T-helper 1 cell treated with Interleukin-12 subunit alpha and Interleukin-12 subunit beta and Interleukin-4 antibody, amounts not matched to agents 30 μg/mL and 1 μg/mL, for 36 hours (primary cell): ENCODE results near the gene POFUT2.
A peak's percentile ranks its signal among the peaks of the same experiment; 100 is the strongest.

Experiments
- H3K27ac Mint-ChIP-seq: one replicate; pipeline ENCODE4 v1.8.0; 2021; ENCODE audit warnings: mild to moderate bottlenecking, mixed read lengths
- H3K27me3 Mint-ChIP-seq: one replicate; pipeline ENCODE4 v1.8.0; 2021; ENCODE audit warnings: low read depth, mixed read lengths
- H3K36me3 Mint-ChIP-seq: one replicate; pipeline ENCODE4 v1.8.0; 2021; ENCODE audit warnings: low read depth, mixed read lengths
- H3K4me1 Mint-ChIP-seq: one replicate; pipeline ENCODE4 v1.8.0; 2021; ENCODE audit warnings: low read depth, mixed read lengths
- H3K4me3 Mint-ChIP-seq: one replicate; pipeline ENCODE4 v1.8.0; 2021; ENCODE audit warnings: mild to moderate bottlenecking, moderate library complexity, mixed read lengths
- H3K9me3 Mint-ChIP-seq: one replicate; pipeline ENCODE4 v1.8.0; 2021; ENCODE audit warnings: mixed read lengths

The POFUT2 gene

DNA sequence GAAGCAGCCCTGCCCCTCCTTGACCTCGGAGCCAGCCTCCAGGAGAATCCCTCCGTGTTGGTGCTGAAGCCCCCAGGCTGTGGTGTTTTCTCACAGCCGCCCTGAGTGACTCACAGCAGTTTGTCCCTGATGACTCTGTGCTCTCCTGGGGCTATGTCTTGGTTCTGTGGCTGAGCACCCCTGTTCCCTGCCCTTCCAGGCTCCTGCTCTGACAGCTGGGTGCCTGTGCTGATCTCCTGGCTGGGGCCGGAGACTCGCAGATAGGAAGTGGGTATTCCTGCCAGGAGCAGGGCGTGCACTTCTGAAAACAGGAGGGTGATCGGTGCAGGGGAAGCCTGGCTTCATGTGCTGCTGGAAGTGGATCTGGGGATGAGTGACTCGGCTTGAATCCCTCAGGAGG is 34.5 kb downstream of the POFUT2 start:
- Mint-ChIP-seq H3K9me3 (no peaks in the 10 kb centered on the region), H3K4me3 (no peak overlapping the region), H3K27me3 (peaks cover 43% of the 10 kb centered on the region), H3K36me3 (no peaks in the 10 kb centered on the region), H3K4me1 (peaks cover 5% of the 10 kb centered on the region), H3K27ac (no peak overlapping the region)

DNA sequence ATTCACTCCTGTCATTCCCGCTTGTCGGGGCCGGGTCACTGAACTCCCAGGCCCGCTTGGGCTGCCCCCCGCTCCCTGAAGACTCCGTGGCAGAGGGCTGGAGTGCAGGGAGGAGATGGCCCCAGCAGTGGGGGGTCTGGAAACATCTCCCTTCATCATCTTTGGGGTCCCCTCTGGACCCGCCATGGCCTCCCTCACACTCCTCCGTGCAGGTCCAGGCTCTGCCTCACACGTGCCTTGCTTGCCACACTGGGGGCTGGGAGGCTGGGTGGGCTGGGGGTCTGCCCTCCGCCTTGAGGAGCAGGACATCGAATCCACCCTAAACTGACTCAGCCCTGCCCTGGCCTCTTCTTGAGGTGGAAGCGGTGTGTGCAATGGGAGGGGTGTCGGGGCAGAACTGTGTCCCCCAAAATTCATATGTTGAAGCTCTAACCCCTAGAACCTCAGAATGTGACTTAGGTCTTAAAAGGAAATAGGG is 35.2 kb downstream of the POFUT2 start:
- H3K9me3 Mint-ChIP-seq, result no peaks in the 10 kb centered on the region
- H3K27me3 Mint-ChIP-seq, result peaks cover 49% of the 10 kb centered on the region

DNA sequence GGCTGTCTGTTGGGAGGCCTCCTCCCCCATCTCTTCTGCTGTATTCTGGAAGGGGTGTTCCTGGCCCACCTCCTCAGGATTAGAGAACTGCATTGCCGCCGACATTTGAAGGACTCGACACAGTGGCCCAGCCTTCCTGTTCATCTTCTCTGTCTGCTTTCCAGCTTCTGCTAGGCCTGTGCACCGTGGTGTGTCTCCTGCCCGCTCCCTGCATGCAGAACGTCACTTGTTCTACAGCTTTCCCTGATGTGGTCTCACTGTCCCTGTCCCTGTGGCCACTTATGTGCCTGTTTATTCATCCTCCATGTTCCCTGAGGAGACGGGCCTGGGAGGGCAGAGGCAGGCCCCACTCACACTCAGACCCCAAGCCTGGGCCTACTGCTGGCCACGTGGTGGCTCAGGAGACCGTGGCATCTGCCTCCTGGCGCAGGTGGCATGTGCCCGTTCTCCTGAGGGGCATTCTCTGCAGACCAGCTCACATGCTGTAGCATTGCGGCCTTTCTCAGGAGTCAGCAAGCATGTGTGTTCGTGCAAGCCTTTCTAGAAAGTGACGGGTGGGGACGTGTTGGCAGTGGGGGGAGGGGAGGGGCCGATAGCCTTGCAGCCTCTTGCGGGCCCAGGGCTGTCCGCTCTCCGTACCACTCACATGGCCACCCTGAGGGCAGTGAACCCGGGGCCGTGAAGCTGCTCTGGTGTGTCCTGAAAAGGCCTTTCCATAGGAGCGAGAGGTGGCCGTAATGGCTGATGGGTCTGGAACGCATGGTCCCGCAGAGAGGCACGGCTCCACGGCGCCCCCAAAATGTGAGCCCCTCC is 35.9 kb downstream of the POFUT2 start:
- no peaks in the 10 kb centered on the region for H3K9me3 Mint-ChIP-seq
- H3K4me1 Mint-ChIP-seq, result peaks cover 3% of the 10 kb centered on the region
- no peak overlapping the region for H3K4me3 Mint-ChIP-seq
- no peaks in the 10 kb centered on the region for H3K36me3 Mint-ChIP-seq
- H3K27ac Mint-ChIP-seq, result no peak overlapping the region
- H3K27me3 Mint-ChIP-seq, result peaks cover 51% of the 10 kb centered on the region

More for the DNA sequence above, 35.2 kb downstream of the POFUT2 start:
- H3K4me1 Mint-ChIP-seq, result peaks cover 5% of the 10 kb centered on the region
- no peak overlapping the region for H3K27ac Mint-ChIP-seq
- no peaks in the 10 kb centered on the region for H3K36me3 Mint-ChIP-seq
- no peak overlapping the region for H3K4me3 Mint-ChIP-seq

DNA sequence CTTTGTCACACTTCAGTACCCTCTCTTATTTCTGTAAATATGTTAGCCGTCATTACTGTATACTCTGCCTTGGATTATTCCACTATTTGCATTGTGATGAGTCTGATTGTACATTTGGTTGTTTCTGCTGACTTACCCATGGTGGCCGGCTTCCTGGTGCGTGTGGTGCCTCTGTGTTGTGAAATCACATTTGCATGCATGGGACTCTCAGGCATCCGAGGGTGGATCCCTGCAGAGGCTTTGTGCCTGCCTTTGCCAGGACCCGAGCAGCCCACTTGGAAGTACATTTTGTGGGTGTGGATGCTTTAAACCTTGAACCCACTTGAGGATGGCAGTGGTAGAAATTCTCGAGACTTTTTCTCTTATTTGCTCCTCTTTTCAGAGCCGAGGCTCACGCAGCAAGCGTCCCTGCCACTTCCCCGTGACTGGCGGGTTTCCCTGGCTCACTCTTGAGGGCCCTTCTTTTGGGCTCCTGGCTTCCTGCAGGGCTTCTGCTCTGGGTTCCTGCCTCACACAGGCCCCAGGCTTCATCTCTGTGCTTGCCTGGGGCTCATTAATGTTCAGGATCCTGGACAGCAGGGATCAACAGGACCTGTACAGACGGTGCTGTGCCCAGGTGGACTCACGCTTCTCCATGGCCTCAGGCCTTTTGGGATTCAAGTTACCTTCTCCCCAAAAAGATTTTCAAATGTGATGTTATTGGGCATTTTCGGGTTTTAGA is 36.6 kb downstream of the POFUT2 start:
- H3K9me3 Mint-ChIP-seq, result no peaks in the 10 kb centered on the region
- H3K4me3 Mint-ChIP-seq, result no peak overlapping the region
- H3K4me1 Mint-ChIP-seq, result peaks cover 2% of the 10 kb centered on the region
- H3K36me3 Mint-ChIP-seq, result no peaks in the 10 kb centered on the region
- peaks cover 50% of the 10 kb centered on the region for H3K27me3 Mint-ChIP-seq
- H3K27ac Mint-ChIP-seq, result no peak overlapping the region

DNA sequence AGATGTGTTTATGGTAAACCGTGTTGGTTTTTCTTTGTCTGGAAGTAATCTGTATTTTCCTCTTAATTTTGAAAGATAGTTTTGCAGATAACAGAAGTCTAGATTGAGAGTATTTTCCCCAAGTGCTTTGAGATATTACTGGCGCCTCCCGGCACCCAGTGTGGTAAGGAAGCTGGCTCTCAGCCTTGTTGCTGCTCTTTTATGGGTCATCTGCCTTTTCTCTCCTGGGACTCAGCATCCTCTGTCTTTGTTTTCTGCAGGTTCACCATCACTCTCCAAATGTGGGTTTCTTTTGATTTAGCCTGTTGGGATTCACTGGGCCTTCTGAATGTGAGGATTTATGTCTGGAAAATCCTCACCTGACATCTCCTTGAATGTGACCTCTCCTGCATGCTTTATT is 37.4 kb downstream of the POFUT2 start:
- no peaks in the 10 kb centered on the region for H3K36me3 Mint-ChIP-seq
- no peaks in the 10 kb centered on the region for H3K9me3 Mint-ChIP-seq
- peaks cover 46% of the 10 kb centered on the region for H3K27me3 Mint-ChIP-seq
- H3K4me3 Mint-ChIP-seq, result no peak overlapping the region
- no peaks in the 10 kb centered on the region for H3K4me1 Mint-ChIP-seq
- H3K27ac Mint-ChIP-seq, result no peak overlapping the region

DNA sequence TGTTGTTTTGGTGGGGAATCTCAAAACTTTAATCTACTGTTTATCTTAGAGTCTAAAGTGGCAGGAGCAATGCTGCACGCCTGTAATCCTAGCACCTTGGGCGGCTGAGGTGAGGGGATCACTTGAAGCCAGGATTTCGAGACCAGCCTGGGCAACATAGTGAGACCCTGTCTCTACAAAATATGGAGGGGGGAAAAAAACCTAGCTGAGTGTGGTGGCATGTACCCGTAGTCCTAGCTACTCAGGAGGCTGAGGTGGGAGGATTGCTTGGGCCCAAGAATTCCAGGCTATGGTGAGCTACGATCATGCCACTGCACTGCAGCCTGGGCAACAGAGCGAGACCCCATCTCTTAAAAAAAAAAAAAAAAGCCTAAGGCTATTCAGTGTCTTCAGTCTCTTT is 38.1 kb downstream of the POFUT2 start:
- H3K27ac Mint-ChIP-seq, result no peak overlapping the region
- peaks cover 40% of the 10 kb centered on the region for H3K27me3 Mint-ChIP-seq
- no peaks in the 10 kb centered on the region for H3K36me3 Mint-ChIP-seq
- no peaks in the 10 kb centered on the region for H3K4me1 Mint-ChIP-seq
- H3K9me3 Mint-ChIP-seq, result peaks cover 1% of the 10 kb centered on the region
- no peak overlapping the region for H3K4me3 Mint-ChIP-seq

DNA sequence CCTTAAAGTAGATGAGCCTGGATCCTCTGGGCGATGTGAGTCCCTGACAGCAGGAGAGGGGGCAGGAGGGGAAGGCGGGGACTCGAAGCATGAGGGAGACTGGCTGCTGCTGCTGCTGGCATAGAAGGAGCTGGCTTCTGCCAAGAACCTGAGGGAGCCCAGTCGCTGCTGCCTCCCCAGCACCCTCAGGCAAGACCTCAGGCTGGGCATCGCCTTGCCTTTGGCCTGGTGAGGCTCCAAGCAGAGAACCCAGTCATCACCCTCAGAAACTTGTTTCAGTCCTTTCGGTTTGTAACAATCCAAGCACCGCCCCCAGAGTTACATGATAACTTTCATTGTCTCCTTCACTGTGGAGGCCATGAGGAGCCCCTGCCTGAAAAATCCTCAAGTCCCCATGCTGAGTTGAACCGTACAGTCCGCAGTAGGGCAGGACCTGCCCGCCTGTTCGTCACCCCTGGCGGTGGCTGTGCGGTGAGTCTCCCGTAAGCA is 38.8 kb downstream of the POFUT2 start:
- no peak overlapping the region for H3K27ac Mint-ChIP-seq
- no peaks in the 10 kb centered on the region for H3K36me3 Mint-ChIP-seq
- peaks cover 8% of the 10 kb centered on the region for H3K9me3 Mint-ChIP-seq
- peaks cover 36% of the 10 kb centered on the region for H3K27me3 Mint-ChIP-seq
- no peak overlapping the region for H3K4me3 Mint-ChIP-seq
- no peaks in the 10 kb centered on the region for H3K4me1 Mint-ChIP-seq

DNA sequence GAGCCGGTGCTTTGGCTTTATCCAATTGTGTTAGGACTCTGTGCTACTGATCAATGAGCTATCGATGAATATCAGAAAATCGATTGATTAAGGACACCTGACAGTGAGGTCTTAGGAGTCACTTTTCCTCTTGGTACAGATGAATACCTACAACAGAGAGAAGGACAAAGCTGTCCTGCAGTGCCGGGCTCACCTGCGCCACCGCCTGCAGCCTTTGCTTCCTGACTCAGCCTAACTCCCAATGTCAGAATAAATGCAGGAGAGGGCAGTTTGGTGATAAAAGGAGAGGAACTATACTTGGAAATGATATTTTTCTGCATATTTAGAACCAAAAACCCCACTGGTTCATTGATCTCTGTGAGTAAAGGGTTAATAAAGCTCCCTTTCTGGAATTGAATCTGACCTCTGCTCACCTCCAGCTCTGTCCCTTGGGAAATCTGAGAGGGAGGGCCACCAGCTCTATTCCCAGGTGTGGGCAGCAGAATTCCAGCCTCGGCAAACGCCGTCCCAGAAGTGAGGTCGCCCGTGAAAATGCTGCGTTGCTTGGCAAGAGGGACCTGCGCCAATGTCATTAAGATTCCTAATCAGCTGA is 39.3 kb downstream of the POFUT2 start:
- Mint-ChIP-seq H3K4me1 (no peaks in the 10 kb centered on the region), H3K9me3 (peaks cover 14% of the 10 kb centered on the region), H3K27me3 (peaks cover 36% of the 10 kb centered on the region), H3K27ac (no peak overlapping the region), H3K36me3 (no peaks in the 10 kb centered on the region), H3K4me3 (no peak overlapping the region)

DNA sequence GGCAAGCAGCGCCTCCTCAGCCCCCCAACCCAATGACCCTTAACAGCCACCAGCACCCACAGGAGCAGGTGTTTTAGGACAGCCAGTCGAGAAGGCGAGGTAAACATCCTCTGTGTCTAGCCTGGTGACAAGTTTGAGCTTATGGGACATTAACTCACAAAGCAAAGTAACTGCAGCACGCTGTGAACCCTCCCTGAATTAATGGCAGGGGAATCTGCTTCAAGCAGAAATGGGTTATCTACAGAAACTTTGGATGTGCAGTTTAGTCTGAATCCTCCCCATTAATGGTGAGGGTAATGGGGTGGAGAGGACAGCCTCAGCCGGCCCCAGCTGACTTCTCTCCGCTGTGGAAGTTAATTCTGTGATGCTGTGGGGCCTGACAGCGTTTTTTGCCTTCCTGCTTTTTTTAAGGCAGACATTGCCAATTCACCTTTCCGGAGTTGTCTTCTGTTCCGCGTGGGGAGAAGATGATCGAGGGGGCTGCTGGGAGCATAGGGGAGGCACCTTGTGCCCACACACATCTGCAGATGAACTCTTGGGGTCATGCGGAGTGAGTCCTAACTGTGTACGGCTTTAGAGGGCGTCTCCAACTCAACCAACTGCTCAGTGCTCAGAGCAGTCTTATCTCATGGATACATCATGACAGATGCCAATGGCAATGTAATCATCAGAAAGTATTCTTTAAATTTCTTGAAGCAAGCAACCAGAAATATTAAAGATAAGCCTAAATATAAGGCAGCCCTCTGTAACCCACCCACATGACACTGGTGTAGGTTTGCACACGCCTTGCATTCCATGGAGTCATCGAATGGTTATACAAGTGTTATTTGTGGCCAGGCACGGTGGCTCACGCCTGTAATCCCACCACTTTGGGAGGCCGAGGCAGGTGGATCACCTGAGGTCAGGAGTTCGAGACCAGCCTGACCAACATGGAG is 41.0 kb downstream of the POFUT2 start:
- Mint-ChIP-seq H3K4me3 (no peak overlapping the region), H3K4me1 (no peaks in the 10 kb centered on the region), H3K9me3 (peaks cover 21% of the 10 kb centered on the region), H3K36me3 (no peaks in the 10 kb centered on the region), H3K27me3 (peaks cover 39% of the 10 kb centered on the region), H3K27ac (no peak overlapping the region)

DNA sequence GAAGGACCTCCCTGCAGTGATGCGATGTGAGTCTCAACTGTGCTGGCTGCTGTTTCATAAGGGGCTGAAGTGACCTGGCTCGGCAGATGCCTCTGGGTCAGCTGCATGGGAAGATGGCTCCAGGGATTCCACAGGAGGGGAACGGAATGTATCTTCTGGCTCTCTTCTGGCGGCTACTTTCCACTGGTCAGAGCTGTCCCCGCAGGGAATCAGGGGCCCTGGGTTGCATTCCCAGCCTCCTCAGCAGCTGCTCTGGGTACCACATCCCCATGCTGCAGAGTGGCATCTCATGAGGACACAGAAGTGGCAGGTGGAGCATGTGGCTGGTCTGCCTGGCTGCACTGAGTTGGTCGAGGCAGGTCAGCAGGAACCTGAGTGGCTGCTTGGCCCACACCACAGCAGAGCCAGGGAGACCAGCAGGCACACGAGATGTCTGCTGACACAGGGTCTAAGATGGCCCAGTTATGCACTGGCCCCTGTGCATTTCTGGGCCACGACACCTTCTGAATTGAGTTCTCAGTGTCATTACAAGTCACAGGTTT is 42.8 kb downstream of the POFUT2 start:
- Mint-ChIP-seq H3K36me3 (peaks cover 3% of the 10 kb centered on the region), H3K4me3 (no peak overlapping the region), H3K4me1 (no peaks in the 10 kb centered on the region), H3K27me3 (peaks cover 33% of the 10 kb centered on the region), H3K27ac (no peak overlapping the region), H3K9me3 (peaks cover 23% of the 10 kb centered on the region)

DNA sequence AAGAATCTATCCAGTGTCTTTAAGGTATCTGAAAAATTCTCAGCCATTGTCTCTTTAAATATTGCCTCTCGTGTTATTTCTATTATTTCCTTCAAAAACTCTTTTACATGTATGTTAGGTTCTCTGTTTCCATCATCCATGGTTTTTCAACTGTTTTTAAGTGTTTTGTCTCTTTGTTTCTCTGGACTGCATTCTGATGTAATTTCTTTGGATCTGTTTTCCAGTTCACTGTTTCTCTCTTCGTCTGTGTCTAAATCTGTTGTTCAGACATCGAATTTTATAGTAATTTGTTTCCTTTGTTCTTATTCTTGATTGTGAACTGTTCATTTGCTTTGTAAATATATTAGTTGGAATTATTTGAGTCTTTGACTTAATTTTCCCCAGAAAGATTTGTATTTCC is 44.1 kb downstream of the POFUT2 start:
- no peak overlapping the region for H3K4me3 Mint-ChIP-seq
- peaks cover 3% of the 10 kb centered on the region for H3K36me3 Mint-ChIP-seq
- peaks cover 23% of the 10 kb centered on the region for H3K9me3 Mint-ChIP-seq
- peaks cover 38% of the 10 kb centered on the region for H3K27me3 Mint-ChIP-seq
- no peak overlapping the region for H3K27ac Mint-ChIP-seq
- no peaks in the 10 kb centered on the region for H3K4me1 Mint-ChIP-seq

DNA sequence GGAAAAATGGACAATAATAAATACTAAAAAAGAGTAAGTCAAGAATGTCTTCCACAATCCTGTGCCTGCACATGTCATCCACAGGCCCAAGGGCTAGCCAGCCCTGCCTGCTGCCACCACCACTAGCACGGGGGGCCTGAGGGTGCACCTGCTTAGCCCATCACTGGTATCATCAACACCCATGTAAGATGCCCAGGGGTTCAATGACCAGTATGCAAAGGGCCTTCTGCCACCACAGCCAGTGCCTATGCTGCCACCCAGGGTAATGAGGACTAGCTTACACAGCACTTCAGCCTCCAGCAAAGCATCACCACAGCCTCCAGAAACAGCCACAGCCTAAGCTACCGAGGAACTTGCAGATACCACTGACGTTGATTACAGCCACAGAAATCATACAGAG is 46.3 kb downstream of the POFUT2 start:
- Mint-ChIP-seq H3K4me1 (no peaks in the 10 kb centered on the region), H3K9me3 (peaks cover 23% of the 10 kb centered on the region), H3K27ac (no peak overlapping the region)

DNA sequence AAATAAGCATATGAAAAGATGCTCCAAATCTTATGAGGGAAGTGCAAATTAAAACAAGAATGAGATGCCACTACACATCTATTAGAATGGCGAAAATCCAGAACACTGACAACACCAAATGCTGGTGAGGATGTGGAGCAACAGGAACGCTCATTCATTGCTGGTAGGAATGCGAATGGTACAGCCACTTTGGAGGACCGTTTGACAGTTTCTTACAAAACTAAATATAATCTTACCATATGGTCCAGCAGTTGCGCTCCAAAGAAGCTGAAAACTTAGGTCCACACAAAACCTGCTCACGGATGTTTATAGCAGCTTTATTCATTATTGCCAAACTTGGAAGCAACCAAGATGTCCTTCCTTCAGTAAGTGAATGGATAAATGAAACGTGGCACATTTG is 50.3 kb downstream of the POFUT2 start:
- Mint-ChIP-seq H3K27ac (no peak overlapping the region), H3K9me3 (peaks cover 7% of the 10 kb centered on the region), H3K27me3 (peaks cover 72% of the 10 kb centered on the region), H3K4me3 (no peak overlapping the region), H3K36me3 (peaks cover 3% of the 10 kb centered on the region), H3K4me1 (no peaks in the 10 kb centered on the region)

More for the DNA sequence above, 46.3 kb downstream of the POFUT2 start:
- H3K36me3 Mint-ChIP-seq, result peaks cover 3% of the 10 kb centered on the region
- H3K27me3 Mint-ChIP-seq, result peaks cover 45% of the 10 kb centered on the region
- H3K4me3 Mint-ChIP-seq, result no peak overlapping the region

DNA sequence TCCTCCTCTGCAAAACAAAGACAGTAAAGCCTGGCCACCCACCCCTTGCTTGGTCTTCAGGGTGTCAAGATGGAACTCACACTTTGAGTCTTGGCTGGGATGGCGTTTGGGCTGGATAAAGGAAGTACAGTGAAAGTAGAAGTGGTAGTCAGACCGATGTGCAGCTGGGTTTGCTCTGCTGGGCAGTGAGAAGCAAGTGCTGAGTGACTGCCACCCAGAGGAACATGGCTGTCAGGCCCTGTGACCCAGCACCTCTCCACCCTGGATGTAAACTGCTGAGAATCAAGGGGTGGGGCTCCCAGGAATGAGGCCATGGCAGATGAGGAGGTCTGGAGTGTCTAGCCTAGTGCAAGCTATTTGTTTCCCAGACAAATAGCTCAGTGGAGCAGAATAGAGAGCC is 51.2 kb downstream of the POFUT2 start:
- no peak overlapping the region for H3K4me3 Mint-ChIP-seq
- peak overlapping the region; percentile 45 for H3K27ac Mint-ChIP-seq
- peaks cover 3% of the 10 kb centered on the region for H3K36me3 Mint-ChIP-seq
- peaks cover 75% of the 10 kb centered on the region for H3K27me3 Mint-ChIP-seq
- peaks cover 1% of the 10 kb centered on the region for H3K9me3 Mint-ChIP-seq
- peaks cover 6% of the 10 kb centered on the region for H3K4me1 Mint-ChIP-seq
